ENCODE results near the gene CDH2.

GRCh38 chr18:27959101-27959500 lies 217.8 kb downstream of the CDH2 start:
- TF ChIP-seq ZNF274 (IDR thresholded peaks at IDR 0.05; ENCODE audit: low read depth, low read length) (no peak), YY1 (IDR thresholded peaks at IDR 0.05; ENCODE audit: insufficient read depth, insufficient read length) (no peak)

Data from NT2/D1 (cell line).